H1 (cell line): ENCODE data around the gene PSMD9. TPM values are rescaled to one million over a fixed set of nuclear protein-coding genes. Genes with fewer than 3 reads are reported as not detected.
"Not testable (repeated sequence)": the region's sequence is repeated elsewhere in the genome, so short reads cannot be mapped to it uniquely, and the experiment has no call there.

Source experiments
- CTCF ChIA-PET: fragments of 300-600 bp; sonication (Branson Sonifier 250); formaldehyde crosslinking; loops from one replicate; lab custom pipeline; 2021; ENCODE audit not compliant: partially characterized antibody; lab: Charles Lee
- POLR2A ChIA-PET: fragments of 300-600 bp; sonication (Branson Sonifier 250); formaldehyde crosslinking; loops from one replicate; lab custom pipeline; 2021; ENCODE audit warnings: inconsistent platforms; ENCODE audit not compliant: partially characterized antibody; lab: Charles Lee
- DNase-seq, 2 experiments: peaks; one replicate each; pipeline versions ENCODE4 v3.0.0 to v3.0.0-alpha.2; 2010 to 2022; ENCODE audit warnings: low spot score in 2 of 2, low read depth in 1 of 2, mixed read lengths in 1 of 2
- FAIRE-seq: peaks from 2 replicates; lab custom pipeline; 2011; peaks lifted over from hg19 to GRCh38; lab: Jason Lieb, UNC
- H2AFZ ChIP-seq: 2 replicates; pipeline ENCODE4 v1.8.1; 2012; ENCODE audit warnings: low read length, inconsistent platforms
- H2AK5ac ChIP-seq: 2 replicates; pipeline ENCODE4 v1.6.1; 2013; ENCODE audit warnings: low read depth, low read length
- H2BK120ac ChIP-seq: replicated peaks from 2 replicates; pipeline ENCODE3; 2013; ENCODE audit warnings: low read depth, low read length, inconsistent platforms
- H2BK12ac ChIP-seq: 2 replicates; pipeline ENCODE4 v1.6.1; 2013; ENCODE audit warnings: low read depth, low read length
- H2BK15ac ChIP-seq: 2 replicates; pipeline ENCODE4 v1.6.1; 2013; ENCODE audit warnings: low read length
- H2BK20ac ChIP-seq: 2 replicates; pipeline ENCODE4 v1.6.1; 2013; ENCODE audit warnings: low read length
- H2BK5ac ChIP-seq: 2 replicates; pipeline ENCODE4 v1.6.1; 2013; ENCODE audit warnings: low read depth, low read length
- H3K14ac ChIP-seq: 2 replicates; pipeline ENCODE4 v1.6.1; 2013; ENCODE audit warnings: inconsistent platforms; ENCODE audit not compliant: insufficient read length
- H3K18ac ChIP-seq: 2 replicates; pipeline ENCODE4 v1.6.1; 2013; ENCODE audit warnings: low read length; ENCODE audit errors: extremely low read depth
- H3K23ac ChIP-seq: 2 replicates; pipeline ENCODE4 v1.6.1; 2013; ENCODE audit warnings: inconsistent platforms; ENCODE audit not compliant: insufficient read length
- H3K23me2 ChIP-seq: 2 replicates; pipeline ENCODE4 v1.6.1; 2013; ENCODE audit warnings: low read depth, low read length
- H3K27ac ChIP-seq: 2 replicates; pipeline ENCODE4 v1.6.1; 2011; ENCODE audit warnings: low read depth, low read length, inconsistent platforms
- H3K27me3 ChIP-seq, 4 experiments: replicated peaks in 1 of 4; 1 replicate in 1 of 4; 2 replicates in 3 of 4; pipeline versions ENCODE4 v1.6.1 to v1.8.1; 2011 to 2013; ENCODE audit warnings: low read length in 3 of 4, mild to moderate bottlenecking in 3 of 4, inconsistent platforms in 2 of 4, mixed read lengths in 2 of 4, moderate library complexity in 1 of 4; ENCODE audit not compliant: control insufficient read depth in 3 of 4, insufficient read depth in 3 of 4; ENCODE audit errors: extremely low read depth in 1 of 4
- H3K36me3 ChIP-seq, 4 experiments: 2 replicates each; pipeline versions ENCODE4 v1.6.1 to v1.8.1; 2011 to 2013; ENCODE audit warnings: mild to moderate bottlenecking in 4 of 4, low read length in 3 of 4, moderate library complexity in 2 of 4, control low read depth in 1 of 4, inconsistent platforms in 1 of 4; ENCODE audit not compliant: insufficient read depth in 4 of 4, control insufficient read depth in 2 of 4
- H3K4ac ChIP-seq: replicated peaks from 2 replicates; pipeline ENCODE3; 2013; ENCODE audit warnings: low read length, low read depth, mixed read lengths, inconsistent platforms; ENCODE audit not compliant: insufficient read length
- H3K4me1 ChIP-seq, 4 experiments: replicated peaks in 1 of 4; 1 replicate in 1 of 4; 2 replicates in 3 of 4; pipeline versions ENCODE4 v1.6.1 to v1.8.1; 2011 to 2013; ENCODE audit warnings: low read length in 3 of 4, inconsistent platforms in 2 of 4, mixed read lengths in 1 of 4; ENCODE audit not compliant: insufficient read depth in 4 of 4, control insufficient read depth in 3 of 4
- H3K4me2 ChIP-seq, 2 experiments: 2 replicates each; pipeline versions ENCODE4 v1.6.1 to v1.8.1; 2011 to 2013; ENCODE audit warnings: low read depth in 2 of 2, low read length in 2 of 2, control low read depth in 1 of 2, inconsistent platforms in 1 of 2, mild to moderate bottlenecking in 1 of 2; ENCODE audit not compliant: insufficient read depth in 1 of 2
- H3K4me3 ChIP-seq, 4 experiments: fragments of 200-600, 300-600 bp in 1 of 4; sonication (generic), shearing (Covaris generic), sonication (Bioruptor Twin) in 1 of 4; 2 replicates each; pipeline versions ENCODE4 v1.5.1 to v1.8.1; 2011 to 2016; ENCODE audit warnings: low read length in 4 of 4, low read depth in 3 of 4, control low read depth in 2 of 4, inconsistent platforms in 2 of 4, mild to moderate bottlenecking in 2 of 4, mixed read lengths in 1 of 4, moderate library complexity in 1 of 4; ENCODE audit not compliant: insufficient read depth in 2 of 4; ENCODE audit errors: extremely low read depth in 1 of 4
- H3K56ac ChIP-seq: replicated peaks from 2 replicates; pipeline ENCODE3; 2013; ENCODE audit warnings: low read depth, mild to moderate bottlenecking, mixed read lengths, low read length, inconsistent platforms; ENCODE audit not compliant: insufficient read length
- H3K79me1 ChIP-seq: 2 replicates; pipeline ENCODE4 v1.6.1; 2013; ENCODE audit warnings: low read depth, low read length, control low read depth
- H3K79me2 ChIP-seq, 2 experiments: 2 replicates each; pipeline versions ENCODE4 v1.6.1 to v1.8.1; 2012 to 2013; ENCODE audit warnings: low read length in 2 of 2, mild to moderate bottlenecking in 2 of 2, inconsistent platforms in 1 of 2; ENCODE audit not compliant: insufficient read depth in 2 of 2, control insufficient read depth in 1 of 2
- H3K9ac ChIP-seq, 4 experiments: replicated peaks in 1 of 4; 1 replicate in 1 of 4; 2 replicates in 3 of 4; pipeline versions ENCODE4 v1.6.1 to v1.8.1; 2011 to 2013; ENCODE audit warnings: low read depth in 3 of 4, low read length in 3 of 4, control low read depth in 2 of 4, mild to moderate bottlenecking in 2 of 4, moderate library complexity in 2 of 4, inconsistent platforms in 1 of 4; ENCODE audit errors: extremely low read depth in 1 of 4
- H3K9me3 ChIP-seq, 2 experiments: 2 replicates each; pipeline versions ENCODE4 v1.6.1 to v1.8.1; 2012 to 2013; ENCODE audit warnings: mild to moderate bottlenecking in 2 of 2, moderate library complexity in 2 of 2, control low read depth in 1 of 2, inconsistent platforms in 1 of 2, low read depth in 1 of 2, low read length in 1 of 2, mixed read lengths in 1 of 2; ENCODE audit not compliant: insufficient read depth in 2 of 2
- H4K20me1 ChIP-seq, 2 experiments: replicated peaks in 1 of 2; 2 replicates each; pipeline versions ENCODE3 to v1.8.1; 2011 to 2013; ENCODE audit warnings: inconsistent platforms in 2 of 2, low read length in 2 of 2, mild to moderate bottlenecking in 1 of 2; ENCODE audit not compliant: insufficient read depth in 2 of 2, control insufficient read depth in 1 of 2
- H4K5ac ChIP-seq: 2 replicates; pipeline ENCODE4 v1.6.1; 2013; ENCODE audit warnings: low read length, low read depth, mixed read lengths, inconsistent platforms; ENCODE audit not compliant: insufficient read length
- H4K8ac ChIP-seq: 2 replicates; pipeline ENCODE4 v1.8.0; 2013; ENCODE audit warnings: mild to moderate bottlenecking, moderate library complexity, low read length, inconsistent platforms; ENCODE audit not compliant: insufficient read depth; ENCODE audit errors: extremely low read depth
- H4K91ac ChIP-seq: replicated peaks from 2 replicates; pipeline ENCODE3; 2013; ENCODE audit warnings: low read length, mixed read lengths, inconsistent platforms; ENCODE audit not compliant: insufficient read length
- POU5F1 ChIP-seq: IDR thresholded peaks from 2 replicates; pipeline ENCODE4 v1.6.1; 2011; ENCODE audit warnings: low read depth, mild to moderate bottlenecking, low read length, moderate library complexity
- SIRT6 ChIP-seq: IDR thresholded peaks from one replicate; pipeline ENCODE4 v1.7.1; 2012; ENCODE audit warnings: low read length, inconsistent platforms
- whole genome bisulfite sequencing, 2 experiments: shearing (Covaris generic) in 1 of 2; methylation state at CpG; one replicate each; pipeline versions ENCODE4 v1.1.6 to v1.1.7; 2013 to 2015; ENCODE audit warnings: low lambda C conversion rate in 2 of 2, mixed read lengths in 2 of 2, inconsistent platforms in 1 of 2, low coverage in 1 of 2, missing lambda C conversion rate in 1 of 2; ENCODE audit not compliant: insufficient replicate concordance in 2 of 2, insufficient coverage in 1 of 2, insufficient read length in 1 of 2; ENCODE audit errors: extremely low coverage in 1 of 2, missing lambda C conversion rate in 1 of 2; 5-methylcytosine and 5-hydroxymethylcytosine counted together
- polyA plus RNA-seq, 7 experiments: library from polyadenylated mRNA; depleted of rRNA in 3 of 7; stranded (reverse) in 5 of 7; unstranded in 2 of 7; fragments of >200 nt in 5 of 7; fragments of 200-250 nt in 2 of 7; gene quantifications; 1 replicate in 5 of 7; 2 replicates in 1 of 7; 4 replicates in 1 of 7; pipeline versions ENCODE4 v1.2.1 to v1.2.3, GENCODE V29; 2011 to 2013; ENCODE audit warnings: missing spikeins in 2 of 7, mixed read lengths in 2 of 7
- total RNA-seq: library from RNA; stranded (reverse); fragmentation: NEBNext Ultra II Directional; extraction: Animal tissue kit (Norgen Biotek cat#: 25700); gene quantifications from 2 replicates; pipeline ENCODE4 v1.2.1, GENCODE V29; 2021

PSMD9 gene
- total and polyA plus RNA-seq, 2 of the 8 experiments (the other 6 are each of a cell fraction or from before 2014, with no cell fraction given), result 28.8 to 36.1 TPM

DNA sequence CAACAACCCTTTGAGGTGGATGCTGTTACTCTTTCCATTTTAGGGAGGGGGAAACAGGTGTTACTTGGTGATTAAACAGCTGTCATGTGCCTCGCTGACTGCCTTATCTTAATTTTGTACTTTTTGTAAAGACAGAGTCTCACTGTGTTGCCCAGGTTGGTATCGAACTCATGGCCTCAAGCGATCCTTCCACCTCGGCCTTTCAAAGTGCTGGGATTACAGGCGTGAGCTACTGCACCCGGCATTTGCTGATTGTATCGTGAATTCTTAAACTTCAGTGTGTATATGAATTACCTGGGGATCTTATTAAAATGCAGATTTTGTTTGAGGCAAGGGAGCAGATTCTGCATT is 659 bp downstream of the PSMD9 start (continued):
- TF ChIP-seq POU5F1, result no peak
- TF ChIP-seq SIRT6, result no peak

DNA sequence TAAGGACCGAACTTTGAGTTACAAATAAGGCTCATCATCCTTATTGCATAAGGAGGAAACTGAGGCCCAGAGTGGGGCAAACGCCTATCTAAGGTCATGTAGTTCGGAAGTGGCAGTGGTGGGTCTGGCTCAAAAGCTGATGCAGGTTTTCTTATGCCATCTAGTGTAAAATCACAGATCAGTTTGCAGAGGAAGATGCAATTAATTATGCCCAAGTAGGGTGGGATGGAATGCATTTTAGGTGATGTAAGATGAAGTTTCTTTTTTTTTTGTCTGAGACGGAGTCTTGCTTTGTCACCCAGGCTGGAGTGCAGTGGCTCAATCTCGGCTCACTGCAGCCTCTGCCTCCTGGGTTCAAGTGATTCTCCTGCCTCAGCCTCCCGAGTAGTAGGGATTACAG is 1.1 kb downstream of the PSMD9 start:
- not testable (repeated sequence) for H4K20me1 ChIP-seq, FAIRE-seq, H2BK20ac ChIP-seq, H3K27me3 ChIP-seq, H3K36me3 ChIP-seq, H3K23ac ChIP-seq, H2BK15ac ChIP-seq, H2BK120ac ChIP-seq, H2AK5ac ChIP-seq, H4K8ac ChIP-seq, DNase-seq, H3K27ac ChIP-seq, H3K18ac ChIP-seq, H3K4me1 ChIP-seq, H2BK12ac ChIP-seq, H2BK5ac ChIP-seq, H3K23me2 ChIP-seq, H3K79me1 ChIP-seq, H3K56ac ChIP-seq, H2AFZ ChIP-seq, H4K91ac ChIP-seq, H3K9me3 ChIP-seq, H3K79me2 ChIP-seq, H3K4ac ChIP-seq, H3K14ac ChIP-seq
- 76% methylated on average over 6 of the region's 6 CpGs; no CpG with 5 or more reads in 1 of the 2 experiments for WGBS, 2 experiments
- H3K4me2 ChIP-seq, result peak overlapping the region; percentile 54 to 89
- H3K4me3 ChIP-seq, result peak overlapping the region; percentile 64 to 79 (median 74); a peak in 5 of 8 replicates
- CTCF ChIA-PET, result interaction anchor here (0.5 to 10.7 kb wide), 18 partner anchors 10 to 221 kb away, joined by 3 to 114 read pairs (median 4); partner anchors contain the start of genes CFAP251, HPD and RHOF
- peak overlapping the region; percentile 7 for H4K5ac ChIP-seq
- H3K9ac ChIP-seq, result peak overlapping the region in 1 of 4 experiments; percentile 54; a peak in 1 of 7 replicates
- POLR2A ChIA-PET, result interaction anchor here (0.6 to 10.3 kb wide), 6 partner anchors 16 to 490 kb away, joined by 3 to 115 read pairs (median 4); partner anchors contain the start of genes BCL7A, CFAP251, RHOF and RNF34
